ENCODE data around the gene MKS1. TPM values are rescaled to one million over a fixed set of nuclear protein-coding genes. Genes with fewer than 3 reads are reported as not detected.

The MKS1 gene
- total RNA-seq, 4 donors from 2014 or later: 11.0 to 25.1 (median 17.2) TPM

- WGBS: 95% methylated on average over 10 of the region's 11 CpGs
- no peaks in the 10 kb centered on the region for H3K9me3 ChIP-seq
- no peaks in the 10 kb centered on the region for H3K27me3 ChIP-seq
- TF ChIP-seq CTCF (IDR thresholded peaks at IDR 0.05): no peak
- TF ChIP-seq EP300 (IDR thresholded peaks at IDR 0.05): no peak
- no peak for TF ChIP-seq POLR2A (IDR thresholded peaks at IDR 0.05)
- no peak for TF ChIP-seq POLR2AphosphoS5 (IDR thresholded peaks at IDR 0.05)
- DNase-seq (ENCODE audit: low spot score in 2 of 2): no peak
- peaks cover 53% of the 10 kb centered on the region for H3K36me3 ChIP-seq
- H3K27ac ChIP-seq: no peak overlapping the region
- H3K4me3 ChIP-seq: no peak overlapping the region
- no peaks in the 10 kb centered on the region for H3K4me1 ChIP-seq
Measured at GRCh38 chr17:58205936-58206335, 13.1 kb downstream of the MKS1 start.

- H3K4me3 ChIP-seq: no peak overlapping the region
- H3K9me3 ChIP-seq: no peaks in the 10 kb centered on the region
- no CpG with 5 or more reads among the region's 5 CpGs for WGBS
- no peaks in the 10 kb centered on the region for H3K27me3 ChIP-seq
- TF ChIP-seq POLR2AphosphoS5 (IDR thresholded peaks at IDR 0.05) (no peak), CTCF (IDR thresholded peaks at IDR 0.05) (no peak), EP300 (IDR thresholded peaks at IDR 0.05) (no peak), POLR2A (IDR thresholded peaks at IDR 0.05) (no peak)
- no peaks in the 10 kb centered on the region for H3K4me1 ChIP-seq
- peaks cover 41% of the 10 kb centered on the region for H3K36me3 ChIP-seq
- DNase-seq (ENCODE audit: low spot score in 2 of 2): no peak
- H3K27ac ChIP-seq: no peak overlapping the region
Measured at GRCh38 chr17:58204796-58205195, 14.3 kb downstream of the MKS1 start.

GRCh38 chr17:58202859-58203258 lies 16.2 kb downstream of the MKS1 start:
- Histone ChIP-seq H3K36me3 (peaks cover 26% of the 10 kb centered on the region), H3K4me3 (no peak overlapping the region), H3K27me3 (peaks cover 14% of the 10 kb centered on the region), H3K27ac (no peak overlapping the region), H3K9me3 (no peaks in the 10 kb centered on the region), H3K4me1 (no peaks in the 10 kb centered on the region)
- TF ChIP-seq CTCF (IDR thresholded peaks at IDR 0.05) (no peak), EP300 (IDR thresholded peaks at IDR 0.05) (no peak), POLR2AphosphoS5 (IDR thresholded peaks at IDR 0.05) (no peak), POLR2A (IDR thresholded peaks at IDR 0.05) (no peak)
- WGBS: 60% methylated on average over 2 of the region's 7 CpGs
- no peak for DNase-seq (ENCODE audit: low spot score in 2 of 2)

GRCh38 chr17:58200024-58200633 lies 18.9 kb downstream of the MKS1 start:
- TF ChIP-seq POLR2A (IDR thresholded peaks at IDR 0.05) (no peak), EP300 (IDR thresholded peaks at IDR 0.05) (no peak), CTCF (IDR thresholded peaks at IDR 0.05) (peak in 1 of 2 donors; percentile 47)
- H3K27me3 ChIP-seq: peaks cover 17% of the 10 kb centered on the region
- H3K27ac ChIP-seq: no peak overlapping the region
- no peaks in the 10 kb centered on the region for H3K9me3 ChIP-seq
- no peak overlapping the region for H3K4me3 ChIP-seq
- WGBS: 48% methylated on average over 13 of the region's 14 CpGs
- H3K36me3 ChIP-seq: no peaks in the 10 kb centered on the region
- DNase-seq (ENCODE audit: low spot score in 2 of 2): no peak
- H3K4me1 ChIP-seq: no peaks in the 10 kb centered on the region

GRCh38 chr17:58196610-58197009 lies 22.4 kb downstream of the MKS1 start:
- H3K27ac ChIP-seq: no peak overlapping the region
- H3K4me3 ChIP-seq: no peak overlapping the region
- TF ChIP-seq CTCF (IDR thresholded peaks at IDR 0.05): no peak
- no peak for TF ChIP-seq POLR2AphosphoS5 (IDR thresholded peaks at IDR 0.05)
- no peak for TF ChIP-seq POLR2A (IDR thresholded peaks at IDR 0.05)
- TF ChIP-seq EP300 (IDR thresholded peaks at IDR 0.05): no peak
- no peaks in the 10 kb centered on the region for H3K4me1 ChIP-seq
- no peaks in the 10 kb centered on the region for H3K9me3 ChIP-seq
- no peak for DNase-seq (ENCODE audit: low spot score in 2 of 2)
- H3K27me3 ChIP-seq: peaks cover 24% of the 10 kb centered on the region
- no peaks in the 10 kb centered on the region for H3K36me3 ChIP-seq
- 81% methylated on average over 7 of the region's 7 CpGs for WGBS
